ENCODE results near the gene AGBL1.

DNA sequence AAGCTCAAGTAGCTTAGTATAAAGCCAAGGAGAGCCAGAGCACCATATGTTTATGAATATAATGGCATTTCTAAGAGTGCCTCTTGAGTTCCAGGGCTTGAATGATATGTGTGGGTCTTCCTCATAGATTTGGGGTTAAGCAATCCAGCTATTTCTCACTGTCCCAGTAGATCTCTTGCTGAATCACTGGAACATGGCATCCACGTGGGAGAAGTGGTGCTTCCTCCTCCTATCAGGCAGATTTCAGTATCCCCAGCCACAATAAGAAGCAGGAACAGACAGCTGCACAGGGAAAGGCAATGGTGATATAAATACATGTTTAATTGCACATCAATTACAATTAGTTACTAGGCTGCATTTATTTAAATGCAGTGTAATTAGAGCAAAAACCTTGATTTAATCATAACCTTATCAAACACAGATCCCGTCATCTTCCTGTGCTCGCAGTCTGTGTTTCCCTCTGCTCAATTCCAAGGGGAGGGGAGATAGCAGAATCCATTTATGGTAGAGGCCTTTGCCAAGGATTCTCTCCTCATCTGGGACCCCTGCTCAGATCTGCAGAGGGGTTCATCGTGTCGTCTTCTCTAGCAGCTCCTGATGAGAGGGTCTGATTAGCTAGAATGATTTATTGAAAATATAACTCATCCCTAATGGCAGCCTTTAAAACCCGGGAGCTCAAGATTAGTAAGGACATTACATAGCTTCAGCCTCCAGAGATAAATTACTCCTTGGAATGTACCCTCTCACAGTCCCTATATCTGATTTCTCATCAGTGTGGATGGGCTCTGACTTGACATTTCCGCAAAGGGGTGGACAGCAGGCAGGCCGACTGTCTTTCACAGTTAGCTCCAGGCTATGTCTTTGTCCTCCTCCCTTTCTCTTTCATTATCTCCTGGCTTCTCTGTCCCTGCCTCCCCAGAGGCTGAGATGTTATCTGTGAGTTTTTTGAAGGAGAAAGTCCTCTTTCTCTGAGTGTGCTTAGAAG lies 775.9 kb downstream of the AGBL1 start:
- TF ChIP-seq, protein P1, sequence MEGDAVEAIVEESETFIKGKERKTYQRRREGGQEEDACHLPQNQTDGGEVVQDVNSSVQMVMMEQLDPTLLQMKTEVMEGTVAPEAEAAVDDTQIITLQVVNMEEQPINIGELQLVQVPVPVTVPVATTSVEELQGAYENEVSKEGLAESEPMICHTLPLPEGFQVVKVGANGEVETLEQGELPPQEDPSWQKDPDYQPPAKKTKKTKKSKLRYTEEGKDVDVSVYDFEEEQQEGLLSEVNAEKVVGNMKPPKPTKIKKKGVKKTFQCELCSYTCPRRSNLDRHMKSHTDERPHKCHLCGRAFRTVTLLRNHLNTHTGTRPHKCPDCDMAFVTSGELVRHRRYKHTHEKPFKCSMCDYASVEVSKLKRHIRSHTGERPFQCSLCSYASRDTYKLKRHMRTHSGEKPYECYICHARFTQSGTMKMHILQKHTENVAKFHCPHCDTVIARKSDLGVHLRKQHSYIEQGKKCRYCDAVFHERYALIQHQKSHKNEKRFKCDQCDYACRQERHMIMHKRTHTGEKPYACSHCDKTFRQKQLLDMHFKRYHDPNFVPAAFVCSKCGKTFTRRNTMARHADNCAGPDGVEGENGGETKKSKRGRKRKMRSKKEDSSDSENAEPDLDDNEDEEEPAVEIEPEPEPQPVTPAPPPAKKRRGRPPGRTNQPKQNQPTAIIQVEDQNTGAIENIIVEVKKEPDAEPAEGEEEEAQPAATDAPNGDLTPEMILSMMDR (IDR thresholded peaks at IDR 0.05), result no peak
- no peak for TF ChIP-seq POLR2A (IDR thresholded peaks at IDR 0.05)
